NCI-H1930 (cell line): ENCODE results near the gene LYRM4.
"Not testable (repeated sequence)": the region's sequence is repeated elsewhere in the genome, so short reads cannot be mapped to it uniquely, and the experiment has no call there.

ENCODE experiments used
- DNase-seq, 2 experiments: peaks; one replicate each; lab custom pipeline; 2025; lab: John Stamatoyannopoulos, UW

Gene LYRM4

GRCh38 chr6:5081182-5081581 is 179.6 kb downstream of the LYRM4 start:
- DNase-seq = no peak

GRCh38 chr6:5080574-5080973 is 180.2 kb downstream of the LYRM4 start:
- DNase-seq = no peak

GRCh38 chr6:5079692-5080091 is 181.1 kb downstream of the LYRM4 start:
- no peak for DNase-seq

GRCh38 chr6:5078121-5078669 is 182.6 kb downstream of the LYRM4 start:
- no peak for DNase-seq

- no peak for DNase-seq
These were observed 183.8 kb downstream of the LYRM4 start for GRCh38 chr6:5076931-5077330.

GRCh38 chr6:5073992-5074391 is 186.8 kb downstream of the LYRM4 start:
- DNase-seq = no peak

GRCh38 chr6:5072440-5072839 is 188.3 kb downstream of the LYRM4 start:
- DNase-seq = no peak

GRCh38 chr6:5071216-5071615 is 189.5 kb downstream of the LYRM4 start:
- DNase-seq = no peak

- DNase-seq = no peak
These were observed 192.5 kb downstream of the LYRM4 start for GRCh38 chr6:5068153-5068751.

GRCh38 chr6:5067305-5067704 is 193.4 kb downstream of the LYRM4 start:
- DNase-seq = no peak

- DNase-seq = no peak
These were observed 194.2 kb downstream of the LYRM4 start for GRCh38 chr6:5066456-5067093.

- no peak for DNase-seq
These were observed 197.1 kb downstream of the LYRM4 start for GRCh38 chr6:5063617-5064016.

GRCh38 chr6:5061152-5061551 is 199.6 kb downstream of the LYRM4 start:
- no peak for DNase-seq

GRCh38 chr6:5060439-5060838 is 200.3 kb downstream of the LYRM4 start:
- not testable (repeated sequence) for DNase-seq

- no peak for DNase-seq
These were observed 201.5 kb downstream of the LYRM4 start for GRCh38 chr6:5059036-5059896.
